Eye (tissue), 1 donor: ENCODE results near the gene HERPUD1.
"Not testable (repeated sequence)": the region's sequence is repeated elsewhere in the genome, so short reads cannot be mapped to it uniquely, and the experiment has no call there.

ENCODE experiments used
- DNase-seq: peaks from one replicate; pipeline ENCODE4 v3.0.0-alpha.2; 2015

The HERPUD1 gene

GRCh38 chr16:56961851-56962281, 29.9 kb downstream of the HERPUD1 start, which contains the start of gene CETP:
Gene CETP (plus strand): TSS chr16:56961950. CDS start chr16:56961980, 30 bp downstream.
- no peak for DNase-seq

DNA sequence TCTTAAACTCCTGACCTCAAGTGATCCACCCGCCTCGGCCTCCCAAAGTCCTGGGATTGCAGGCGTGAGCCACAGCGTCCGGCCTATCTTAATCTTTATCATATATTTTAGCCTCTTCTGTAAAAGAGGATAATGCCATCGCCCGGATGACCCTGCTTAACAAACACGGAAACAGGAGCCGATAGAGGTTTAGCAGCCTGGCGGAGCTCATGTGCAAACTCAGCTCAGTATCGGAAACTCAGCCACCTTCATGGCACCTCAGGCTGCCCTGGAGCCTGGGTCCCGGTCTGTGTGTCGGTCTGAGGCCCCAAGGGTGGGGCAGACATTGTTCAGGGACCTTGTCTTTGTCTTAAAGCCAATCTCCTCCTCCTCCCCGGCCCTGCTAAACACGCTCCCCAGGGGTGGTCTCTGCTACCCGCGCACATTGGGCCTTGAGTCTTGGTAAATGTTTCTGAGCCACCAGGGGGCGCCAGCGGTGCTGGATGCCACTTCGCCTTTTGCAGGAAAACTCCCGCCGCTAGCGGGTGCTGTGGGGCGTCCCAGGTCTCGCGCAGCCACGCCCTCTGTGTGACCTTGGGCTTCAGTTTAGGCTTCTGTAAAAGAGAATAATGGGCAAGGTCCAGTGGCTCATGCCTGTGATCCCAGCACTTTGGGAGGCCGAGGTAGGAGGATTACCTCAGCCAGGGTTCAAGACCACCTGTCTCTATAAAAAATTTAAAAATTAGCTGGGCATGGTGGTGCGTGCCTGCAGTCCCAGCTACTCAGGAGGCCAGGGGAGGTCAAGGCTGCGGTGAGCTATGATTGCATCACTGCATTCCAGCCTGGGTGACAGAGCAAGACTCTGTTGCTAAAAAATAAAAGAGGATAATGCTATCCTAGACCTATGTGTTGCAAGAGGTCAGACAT, 32.6 kb downstream of the HERPUD1 start:
- DNase-seq, result peak; percentile 89

DNA sequence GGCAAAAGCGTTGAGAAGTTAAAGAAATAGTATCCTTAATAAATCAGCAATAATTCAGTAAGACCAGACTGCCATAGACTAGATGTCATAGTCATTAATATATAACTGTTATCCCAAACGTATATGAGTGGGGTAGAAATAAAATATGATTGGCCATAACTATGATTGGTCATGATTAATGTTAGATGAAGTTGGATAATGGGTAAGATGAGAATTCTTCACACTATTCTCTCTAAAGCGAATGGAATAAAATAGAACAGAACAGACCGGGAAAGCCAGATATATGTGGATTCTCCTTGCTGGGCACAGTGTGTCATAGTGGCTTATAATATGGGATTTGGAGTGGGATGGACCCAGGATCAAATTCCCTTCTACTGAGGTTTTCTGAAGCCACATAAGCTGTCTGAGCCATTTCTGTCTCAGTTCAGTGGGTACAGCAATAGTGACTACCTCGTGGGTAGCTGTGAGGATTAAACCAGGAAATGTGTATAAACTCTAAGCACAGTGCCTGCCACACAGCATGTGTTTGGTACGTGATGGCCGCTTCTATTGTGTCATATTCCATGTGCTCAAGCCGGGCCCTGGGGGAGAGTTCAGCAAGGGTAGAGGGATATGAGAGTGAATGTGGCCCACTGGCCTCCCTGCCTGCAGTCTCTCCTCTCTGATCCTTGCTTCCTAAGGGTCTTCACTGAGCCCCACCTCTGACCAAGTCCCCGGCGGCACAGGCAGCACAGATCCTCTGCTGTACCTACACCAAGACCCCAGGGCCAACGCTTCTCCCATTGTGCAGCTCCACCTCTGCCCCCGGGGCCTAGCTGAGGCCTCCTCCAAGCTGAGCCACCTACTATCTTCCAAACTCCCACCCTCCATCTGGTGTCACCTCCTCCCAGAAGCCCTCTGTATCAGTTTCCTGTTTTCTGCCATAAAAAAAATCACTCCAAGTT, 33.5 kb downstream of the HERPUD1 start:
- DNase-seq, result no peak

DNA sequence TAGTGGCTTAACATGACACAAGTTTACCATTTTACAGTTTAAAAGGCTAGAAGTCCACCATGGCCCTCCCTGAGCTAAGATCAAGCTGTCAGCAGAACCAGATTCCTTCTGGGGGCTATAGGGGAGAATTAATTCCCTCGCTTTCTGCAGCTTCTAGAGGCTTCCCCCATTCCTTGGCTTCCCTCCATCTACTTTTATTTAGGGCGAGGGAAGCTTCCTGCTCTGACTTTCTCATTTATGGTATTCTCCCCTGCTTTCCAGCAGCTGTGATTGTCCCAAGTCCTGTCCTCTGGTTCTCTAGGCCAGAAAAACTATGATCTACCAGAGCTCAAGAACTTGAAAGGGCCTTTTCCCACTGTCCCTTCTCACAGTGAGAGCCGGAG, 34.1 kb downstream of the HERPUD1 start:
- DNase-seq, result no peak

- DNase-seq, result no peak
Measured at GRCh38 chr16:56967733-56968132, 35.8 kb downstream of the HERPUD1 start.

- no peak for DNase-seq
Measured at GRCh38 chr16:56969769-56970168, 37.8 kb downstream of the HERPUD1 start.

GRCh38 chr16:56970934-56971767, 39.2 kb downstream of the HERPUD1 start:
- no peak for DNase-seq

DNA sequence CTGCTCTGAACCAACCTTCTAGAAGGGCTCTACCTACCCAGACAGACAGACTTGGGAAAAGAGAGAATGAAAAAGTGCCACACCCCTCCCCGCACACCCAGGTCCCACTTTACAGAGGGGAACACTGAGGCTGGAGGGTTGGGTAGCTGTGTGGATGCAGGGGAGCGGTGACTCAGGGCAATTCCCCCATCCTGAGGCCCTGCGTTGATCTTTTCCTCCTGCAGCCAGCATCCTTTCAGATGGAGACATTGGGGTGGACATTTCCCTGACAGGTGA, 39.8 kb downstream of the HERPUD1 start:
- no peak for DNase-seq

GRCh38 chr16:56972403-56973293, 40.7 kb downstream of the HERPUD1 start:
- DNase-seq, result no peak

- DNase-seq, result no peak
Measured at GRCh38 chr16:56973294-56973689, 41.4 kb downstream of the HERPUD1 start.

DNA sequence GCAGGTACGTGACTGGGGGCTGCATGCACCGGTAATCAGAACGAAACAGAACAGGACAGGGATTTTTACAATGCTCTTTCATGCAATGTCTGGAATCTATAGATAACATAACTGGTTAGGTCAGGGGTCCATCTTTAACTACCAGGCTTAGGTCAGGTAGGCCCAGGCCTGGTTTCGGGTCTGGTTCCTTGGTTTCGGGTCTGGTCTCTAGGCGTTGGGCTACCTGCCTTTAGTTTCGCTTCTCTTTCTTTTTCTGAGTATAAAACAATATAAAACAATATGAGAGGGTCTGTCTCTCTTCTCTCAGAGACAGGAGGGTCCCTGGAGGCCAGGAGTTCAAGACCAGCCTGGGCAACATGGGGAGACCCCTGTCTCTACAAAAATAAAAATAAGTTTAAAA, 42.0 kb downstream of the HERPUD1 start:
- not testable (repeated sequence) for DNase-seq

DNA sequence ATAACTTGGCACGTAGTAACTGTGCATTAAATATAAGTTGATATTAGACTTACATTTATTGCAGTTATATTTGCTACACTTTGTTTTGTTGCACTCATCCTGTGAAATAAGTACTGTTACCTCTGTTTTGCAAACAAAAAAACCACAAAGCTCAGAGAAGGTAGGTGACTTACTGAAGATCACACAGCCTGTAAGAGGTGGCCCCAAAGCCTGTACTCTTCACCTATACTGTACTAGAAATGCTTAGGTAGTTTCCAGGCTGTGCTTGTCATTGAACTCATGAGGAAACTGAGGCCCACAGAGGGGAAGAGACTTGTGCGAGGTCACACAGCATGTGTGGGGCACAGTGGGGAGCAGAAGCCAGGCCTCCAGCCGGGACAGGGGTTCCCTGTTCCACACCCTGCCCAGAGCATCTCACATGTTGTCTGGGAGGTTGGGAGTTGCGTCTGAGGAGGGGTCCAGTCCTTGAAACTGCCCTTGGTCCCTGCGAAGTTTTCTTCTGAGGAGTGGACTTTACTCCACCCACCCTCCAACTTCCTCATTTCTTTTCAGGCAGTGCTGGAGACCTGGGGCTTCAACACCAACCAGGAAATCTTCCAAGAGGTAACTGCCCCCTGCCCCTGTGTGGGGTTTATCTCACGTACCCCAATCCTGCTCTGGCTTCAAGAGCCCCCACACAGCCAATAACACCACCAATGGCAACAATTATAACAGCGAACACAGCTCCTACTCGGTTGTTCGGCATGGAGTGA, 42.8 kb downstream of the HERPUD1 start:
- no peak for DNase-seq

GRCh38 chr16:56975714-56976113, 43.8 kb downstream of the HERPUD1 start:
- no peak for DNase-seq

DNA sequence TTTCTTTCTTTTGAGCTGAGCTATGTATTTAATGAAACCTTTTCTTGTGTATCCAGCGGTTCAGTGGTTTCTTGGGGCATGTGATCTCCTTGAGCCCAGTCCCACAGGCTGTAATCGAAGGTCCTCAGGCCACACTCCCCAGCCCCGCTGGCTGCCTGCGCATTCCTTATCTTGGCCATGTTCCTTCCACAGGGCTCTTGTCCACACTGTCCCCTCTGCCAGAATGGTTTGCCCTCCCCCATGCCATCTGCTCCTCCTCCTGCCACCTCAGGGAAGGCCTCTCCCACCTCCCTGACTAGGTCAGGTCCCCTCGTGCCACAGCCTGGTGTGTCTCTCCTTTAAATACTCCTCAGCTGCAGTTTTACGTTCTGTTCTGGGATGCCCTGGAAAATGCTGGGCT, 45.3 kb downstream of the HERPUD1 start:
- no peak for DNase-seq

DNA sequence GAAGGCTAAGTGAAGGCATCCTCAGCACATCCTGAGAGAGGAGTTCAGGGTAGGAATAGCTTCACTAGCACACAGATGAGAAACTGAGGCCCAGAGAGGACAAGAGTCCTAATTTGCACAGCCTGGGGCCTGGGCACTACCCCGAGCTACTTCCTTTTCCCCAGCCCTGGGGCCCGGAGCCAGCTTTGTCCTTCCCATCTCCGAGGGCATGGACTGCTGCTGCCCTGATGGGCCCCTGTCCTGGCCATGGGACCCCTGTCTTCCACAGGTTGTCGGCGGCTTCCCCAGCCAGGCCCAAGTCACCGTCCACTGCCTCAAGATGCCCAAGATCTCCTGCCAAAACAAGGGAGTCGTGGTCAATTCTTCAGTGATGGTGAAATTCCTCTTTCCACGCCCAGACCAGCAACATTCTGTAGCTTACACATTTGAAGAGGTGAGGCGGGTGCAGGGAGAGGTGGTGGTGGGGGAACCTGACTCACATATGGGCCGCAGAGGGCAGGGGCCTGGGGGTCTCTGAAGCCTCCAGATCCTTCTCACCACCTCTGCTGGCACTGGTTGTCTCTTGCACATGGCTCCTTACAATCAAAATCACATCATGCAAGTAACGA, 46.0 kb downstream of the HERPUD1 start:
- DNase-seq, result no peak

DNA sequence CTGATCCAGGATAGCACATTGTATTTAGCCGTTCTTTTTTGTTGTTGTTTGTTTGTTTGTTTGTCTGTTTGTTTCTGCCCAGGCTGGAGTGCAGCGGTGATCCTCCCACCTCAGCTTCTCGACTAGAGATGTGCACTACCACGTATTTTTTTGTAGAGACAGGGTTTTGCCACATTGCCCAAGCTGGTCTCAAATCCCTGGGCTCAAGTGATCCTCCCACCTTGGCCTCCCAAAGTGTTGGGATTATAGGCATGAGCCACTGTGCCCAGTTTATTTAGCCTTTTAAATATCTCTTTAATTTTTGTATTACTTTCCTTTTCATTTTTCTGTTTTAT, 48.2 kb downstream of the HERPUD1 start:
- DNase-seq, result no peak

GRCh38 chr16:56980792-56981724, 49.1 kb downstream of the HERPUD1 start:
- DNase-seq, result no peak

GRCh38 chr16:56981729-56982271, 49.9 kb downstream of the HERPUD1 start:
- DNase-seq, result no peak

DNA sequence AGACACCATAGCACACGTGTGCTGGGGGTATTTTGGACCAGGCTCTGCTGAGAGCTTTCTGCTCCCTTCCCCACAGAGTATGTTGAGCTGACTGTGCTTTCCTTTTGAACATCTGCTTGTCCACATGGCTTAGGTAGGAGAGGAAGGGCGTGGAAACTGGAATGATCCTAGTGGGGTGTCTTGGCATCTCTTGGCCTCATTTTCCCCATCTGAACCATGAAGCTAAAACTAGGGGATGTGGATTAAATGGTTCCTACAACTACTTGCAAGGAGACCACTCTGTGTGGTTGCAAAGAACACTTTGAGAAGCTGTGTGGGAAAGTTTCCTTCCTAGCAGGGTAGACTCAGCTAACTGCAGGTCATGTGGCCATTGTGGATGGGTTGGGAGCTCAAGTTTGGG, 50.8 kb downstream of the HERPUD1 start:
- DNase-seq, result no peak
